AG09319 (cell line): Measurements from ENCODE around the gene WDR70.
"Not testable (repeated sequence)": the region's sequence is repeated elsewhere in the genome, so short reads cannot be mapped to it uniquely, and the experiment has no call there.

Source experiments
- DNase-seq: peaks from one replicate; pipeline ENCODE4 v3.0.0-alpha.2; 2010; ENCODE audit warnings: low read depth; ENCODE audit errors: extremely low read depth
- CTCF ChIP-seq: IDR thresholded peaks from 2 replicates; pipeline ENCODE4 v1.5.1; 2011; ENCODE audit warnings: low read depth, mild to moderate bottlenecking, inconsistent platforms, low read length, moderate library complexity

Gene WDR70

GRCh38 chr5:37638897-37639296, 259.8 kb downstream of the WDR70 start:
- TF ChIP-seq CTCF = no peak
- no peak for DNase-seq

DNA sequence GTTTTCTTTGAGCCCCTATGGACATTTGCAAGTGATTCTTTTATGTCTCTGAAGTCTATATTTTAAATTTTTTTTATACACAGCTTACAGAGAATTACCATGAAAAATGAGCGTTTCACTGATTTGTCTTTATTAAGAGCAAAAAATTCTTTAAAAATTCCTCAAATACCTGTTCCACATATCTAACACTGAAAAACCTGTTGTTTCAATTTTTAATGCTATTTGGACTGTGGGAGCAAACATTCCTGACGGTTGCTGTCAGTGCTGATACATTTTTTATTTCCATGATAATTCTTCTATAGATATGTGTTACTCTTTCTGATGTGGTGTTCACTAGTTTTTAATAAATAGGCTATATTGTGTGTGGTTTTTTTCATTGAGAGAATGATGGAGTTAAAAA, 261.0 kb downstream of the WDR70 start:
- no peak for TF ChIP-seq CTCF
- DNase-seq = no peak

GRCh38 chr5:37641933-37642332, 262.8 kb downstream of the WDR70 start:
- no peak for DNase-seq
- no peak for TF ChIP-seq CTCF

DNA sequence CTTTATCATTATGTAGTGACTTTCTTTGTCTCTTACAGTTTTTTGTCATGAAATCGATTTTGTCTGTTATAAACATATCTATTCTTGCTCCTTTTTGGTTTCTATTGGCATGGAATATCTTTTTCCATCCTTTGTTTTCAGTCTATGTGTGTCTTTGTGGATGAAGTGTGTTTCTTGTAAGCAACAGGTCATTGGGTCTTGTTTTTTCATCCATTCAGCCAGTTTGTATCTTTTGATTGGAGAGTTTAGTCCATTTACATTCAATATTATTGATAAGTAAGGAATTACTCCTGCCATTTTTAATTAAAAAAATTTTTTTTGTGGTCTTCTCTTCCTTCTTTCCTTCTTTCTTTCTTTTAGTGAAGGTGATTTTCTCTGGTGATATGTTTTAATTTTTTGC, 266.6 kb downstream of the WDR70 start:
- no peak for TF ChIP-seq CTCF
- no peak for DNase-seq

GRCh38 chr5:37654566-37654965, 275.4 kb downstream of the WDR70 start:
- not testable (repeated sequence) for DNase-seq

DNA sequence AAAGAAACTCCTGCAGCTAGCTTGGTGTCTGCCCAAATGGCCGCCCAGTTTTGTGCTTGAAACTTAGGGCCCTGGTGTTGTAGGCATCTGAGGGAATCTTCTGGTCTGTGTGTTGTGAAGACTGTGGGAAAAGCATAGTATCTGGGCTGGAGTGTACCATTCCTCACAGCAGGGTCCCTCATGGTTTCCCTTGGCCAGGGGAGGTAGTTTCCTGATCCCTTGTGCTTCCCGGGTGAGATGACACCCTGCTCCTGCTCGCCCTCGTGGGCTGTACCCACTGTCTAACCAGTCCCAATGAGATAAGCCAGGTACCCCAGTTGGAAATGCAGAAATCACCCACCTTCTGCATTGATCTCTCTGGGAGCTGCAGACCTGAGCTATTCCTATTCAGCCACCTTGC, 277.9 kb downstream of the WDR70 start:
- no peak for DNase-seq
- TF ChIP-seq CTCF = no peak

DNA sequence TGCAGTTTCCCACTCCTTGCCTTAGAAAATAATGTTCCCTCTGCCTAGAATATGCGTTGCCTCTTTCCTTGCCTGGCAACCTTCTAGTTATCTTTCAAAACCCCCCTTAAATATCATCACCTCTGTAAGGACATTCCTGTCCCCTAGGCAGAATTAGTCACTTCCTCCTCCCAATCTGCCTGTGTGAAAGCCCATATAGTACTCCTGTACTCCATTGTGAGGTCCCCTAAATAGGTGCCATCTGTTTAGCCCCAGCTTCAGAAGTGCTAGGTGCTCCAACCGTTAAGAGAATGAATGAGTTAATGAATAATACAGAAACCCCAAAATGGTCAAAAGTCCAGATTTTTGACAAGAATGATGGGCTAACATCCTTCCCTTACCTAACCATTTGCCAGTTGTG, 279.3 kb downstream of the WDR70 start:
- no peak for TF ChIP-seq CTCF
- DNase-seq = no peak

DNA sequence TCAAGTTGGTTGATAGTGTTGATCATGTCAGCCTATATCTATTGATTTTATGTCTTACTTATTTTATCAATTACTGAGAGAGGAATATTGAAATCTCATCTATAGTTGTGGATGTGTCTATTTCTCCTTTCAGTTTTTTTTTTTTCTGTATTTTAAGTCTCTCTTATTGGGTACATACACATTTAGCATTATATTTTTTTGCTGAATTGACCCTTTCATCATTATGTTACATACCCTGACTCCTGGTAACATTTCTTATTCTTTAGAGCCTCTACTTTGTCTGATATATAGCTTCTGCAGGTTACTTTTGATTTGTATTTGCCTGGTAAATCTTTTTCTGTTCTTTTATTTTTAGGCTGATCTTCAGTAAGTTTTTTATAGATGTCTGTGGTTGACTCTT, 281.2 kb downstream of the WDR70 start:
- no peak for TF ChIP-seq CTCF
- DNase-seq = no peak
